NCI-H2227 treated with DMSO at 0.1 percent for 48 hours (cell line): ENCODE measurements around the gene MYZAP.

ENCODE experiments used
- DNase-seq: peaks from one replicate; lab custom pipeline; 2025; lab: John Stamatoyannopoulos, UW

The MYZAP gene

GRCh38 chr15:57563416-57563815, 28.3 kb upstream of the MYZAP start:
- DNase-seq, result no peak

GRCh38 chr15:57565311-57565710, 26.4 kb upstream of the MYZAP start:
- no peak for DNase-seq

DNA sequence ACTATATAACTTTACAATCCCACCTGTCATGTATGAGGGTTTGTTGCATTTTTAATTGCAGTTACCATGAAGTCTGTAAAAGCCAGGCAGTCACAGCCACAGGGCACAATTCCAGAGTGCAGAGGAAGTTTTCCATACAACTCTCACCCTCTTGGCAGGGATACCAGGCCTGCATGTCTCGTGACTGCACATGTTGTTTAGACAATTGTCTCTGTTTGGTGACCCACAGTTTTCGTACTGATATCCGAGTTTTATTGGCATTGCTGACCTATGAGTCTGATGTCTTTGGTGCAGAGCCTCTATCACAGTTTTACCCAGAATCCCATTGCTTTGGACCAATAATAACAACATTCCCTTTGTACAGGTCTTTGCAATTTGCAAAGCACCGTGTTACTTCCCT, 24.9 kb upstream of the MYZAP start:
- DNase-seq, result no peak

DNA sequence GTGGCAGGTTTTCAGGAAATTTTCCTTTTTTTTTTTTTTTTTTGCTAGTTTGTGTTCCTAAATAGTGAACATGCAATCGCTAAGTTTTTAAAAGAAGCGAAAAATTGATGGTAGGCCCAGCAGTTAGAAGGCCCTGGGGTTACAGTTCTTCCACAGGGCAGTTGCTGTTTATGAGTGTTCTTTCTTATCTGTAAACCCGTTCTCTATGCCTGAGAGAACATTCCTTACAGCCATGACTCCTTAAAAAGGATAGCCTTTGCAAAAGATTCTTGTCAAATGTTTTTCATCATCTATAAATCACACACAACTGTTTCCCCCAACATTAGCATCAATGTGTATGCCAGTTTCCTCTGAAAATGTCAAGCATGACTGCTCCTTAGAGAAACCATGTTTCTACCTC, 23.8 kb upstream of the MYZAP start:
- DNase-seq, result no peak

GRCh38 chr15:57568299-57568698, 23.4 kb upstream of the MYZAP start:
- DNase-seq, result no peak

- no peak for DNase-seq
These were observed 21.4 kb upstream of the MYZAP start for GRCh38 chr15:57570340-57570739.

GRCh38 chr15:57570994-57571393, 20.7 kb upstream of the MYZAP start:
- DNase-seq, result no peak

GRCh38 chr15:57571725-57572124, 20.0 kb upstream of the MYZAP start:
- no peak for DNase-seq

GRCh38 chr15:57572468-57572867, 19.2 kb upstream of the MYZAP start:
- DNase-seq, result no peak

- DNase-seq, result no peak
These were observed 18.6 kb upstream of the MYZAP start for GRCh38 chr15:57573151-57573550.

- no peak for DNase-seq
These were observed 16.3 kb upstream of the MYZAP start for GRCh38 chr15:57575363-57575762.

- no peak for DNase-seq
These were observed 13.3 kb upstream of the MYZAP start for GRCh38 chr15:57578288-57578900.

- no peak for DNase-seq
These were observed 11.3 kb upstream of the MYZAP start for GRCh38 chr15:57580428-57580827.

DNA sequence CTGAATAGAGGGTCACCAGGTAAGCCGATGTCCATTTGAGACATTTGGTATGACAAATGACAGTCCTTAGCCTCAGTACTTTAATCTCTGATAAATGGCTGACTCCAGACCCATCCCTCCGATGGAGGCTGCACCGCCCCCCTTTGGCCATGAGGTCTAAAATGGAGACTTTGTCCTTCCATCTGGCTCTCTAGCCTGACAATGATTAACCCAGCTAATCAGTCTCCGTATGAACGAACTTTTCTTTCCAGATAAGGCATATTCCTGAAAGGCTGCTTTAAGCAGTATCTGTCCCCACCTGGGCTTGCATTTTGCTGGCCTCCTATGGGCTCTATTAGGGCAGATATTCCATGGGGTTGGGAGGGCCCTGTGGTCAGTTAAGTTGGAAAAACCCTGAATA, 10.8 kb upstream of the MYZAP start:
- DNase-seq, result no peak

GRCh38 chr15:57582090-57582489, 9.6 kb upstream of the MYZAP start:
- no peak for DNase-seq

GRCh38 chr15:57583282-57583681, 8.4 kb upstream of the MYZAP start:
- no peak for DNase-seq

- DNase-seq, result no peak
These were observed 8.0 kb upstream of the MYZAP start for GRCh38 chr15:57583720-57584119.

DNA sequence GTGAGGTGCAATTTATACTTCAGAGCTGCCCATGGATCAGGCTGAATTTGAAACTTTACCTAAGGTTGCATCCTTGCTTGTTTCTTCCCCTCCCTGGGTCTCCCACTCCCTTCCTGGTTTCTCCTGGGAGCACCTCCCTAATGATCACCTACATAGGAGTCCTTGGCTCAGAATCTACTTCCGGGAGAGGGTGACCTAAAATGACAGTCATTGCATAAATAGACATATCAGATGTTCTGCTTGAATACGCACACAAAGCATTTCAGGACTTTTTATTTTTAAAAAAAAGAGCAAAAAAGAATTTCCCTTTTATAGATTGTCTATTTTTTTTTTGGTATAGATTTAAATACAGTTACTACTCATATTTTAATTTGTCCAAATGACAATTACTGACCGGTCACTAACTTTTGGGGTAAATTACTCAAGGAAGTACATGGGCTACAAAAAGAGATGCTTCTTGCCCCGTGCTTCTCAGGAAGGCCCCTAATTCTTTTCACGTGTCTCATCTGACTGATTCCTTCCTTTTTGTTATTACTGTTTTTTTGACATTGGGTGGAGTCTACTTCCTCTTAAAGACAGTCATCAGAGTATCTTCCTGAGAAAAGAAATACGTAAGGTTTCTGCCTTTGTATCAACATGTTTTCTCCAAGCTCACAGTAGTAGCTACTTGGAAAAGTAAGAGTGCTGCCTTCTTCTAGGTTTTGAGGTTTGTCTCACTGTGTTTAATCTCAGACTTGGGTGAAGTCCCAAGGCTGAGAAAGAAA, 4.9 kb upstream of the MYZAP start:
- no peak for DNase-seq

DNA sequence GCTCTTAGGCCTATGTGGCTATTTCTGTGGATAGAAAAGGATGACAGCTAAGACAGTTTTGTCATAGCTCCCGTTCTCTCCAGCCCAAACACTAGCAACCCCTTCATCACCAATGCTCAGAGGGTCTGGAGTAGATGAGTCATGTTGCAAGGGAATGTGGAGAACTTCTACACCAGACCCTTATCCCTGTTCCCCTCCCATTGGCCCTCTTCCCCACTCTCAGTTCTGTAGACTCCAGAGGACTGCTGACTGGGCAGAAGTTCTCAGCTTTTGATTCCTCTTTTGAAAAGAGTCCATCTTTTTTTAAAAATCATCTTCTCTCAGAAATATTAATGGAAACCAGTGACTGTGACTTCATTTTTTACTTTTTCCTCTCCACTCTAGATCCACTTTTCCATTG, 2.4 kb upstream of the MYZAP start:
- no peak for DNase-seq

DNA sequence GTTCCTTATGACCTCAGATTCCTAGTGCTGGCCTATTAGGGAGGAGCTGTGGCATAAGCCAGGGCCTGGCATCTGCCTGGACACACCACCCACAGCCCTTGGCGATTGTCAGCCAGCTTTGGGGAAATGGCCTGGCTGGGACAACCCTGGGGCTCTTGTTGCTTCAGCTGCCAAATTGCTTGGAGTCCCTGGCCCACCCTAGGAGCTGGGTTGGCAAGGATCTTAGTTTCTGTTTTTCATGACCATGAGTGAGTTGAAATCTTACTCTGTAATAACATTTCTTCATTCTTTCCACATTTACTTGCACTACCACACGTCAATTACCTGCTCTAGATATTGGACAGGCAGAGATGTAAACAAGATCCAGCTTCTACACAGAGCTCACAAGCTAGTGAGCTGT, 1.9 kb upstream of the MYZAP start:
- no peak for DNase-seq

DNA sequence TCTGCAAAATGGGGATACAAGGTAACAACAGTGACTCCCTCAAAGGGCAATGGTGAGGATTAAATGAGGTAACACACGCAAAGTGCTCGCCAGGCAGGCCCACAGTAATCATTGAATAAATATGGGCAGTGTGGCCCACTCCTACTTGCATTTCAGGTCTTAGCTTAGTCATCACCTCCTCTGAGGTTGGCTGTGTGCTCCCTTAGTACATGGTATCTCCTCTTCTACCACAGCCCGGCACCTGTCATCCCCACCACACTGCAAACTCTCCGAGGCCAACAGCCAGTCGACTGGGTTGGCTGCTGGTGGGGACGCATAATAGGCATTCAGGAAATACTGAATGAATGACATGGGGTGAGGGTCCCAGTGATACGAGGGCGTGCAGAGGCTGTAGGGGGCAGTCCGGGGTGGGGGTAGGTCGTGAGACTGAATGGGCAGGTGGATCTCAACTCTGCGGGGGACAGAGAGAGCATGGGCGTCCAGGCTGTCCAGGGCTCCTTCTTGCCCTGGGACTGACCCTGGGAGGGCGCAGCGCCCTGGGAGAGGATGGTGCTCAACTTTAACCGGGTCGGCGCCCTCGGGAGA, 375 bp upstream of the MYZAP start:
- no peak for DNase-seq

GRCh38 chr15:57592426-57592825, 722 bp downstream of the MYZAP start:
- DNase-seq, result no peak

- DNase-seq, result no peak
These were observed 1.2 kb downstream of the MYZAP start for GRCh38 chr15:57592836-57593420.
